DOHH2 (cell line): ENCODE measurements around the gene UBFD1.

Experiments used
- H3F3A ChIP-seq: fragments of 200-600 bp; sonication (generic), shearing (Covaris generic); 2 replicates; pipeline ENCODE4 v1.6.0; 2016; ENCODE audit warnings: antibody characterized with exemption, mild to moderate bottlenecking; ENCODE audit not compliant: control insufficient read depth, insufficient read depth
- H3K27ac ChIP-seq: fragments of 200-600 bp; sonication (generic); 2 replicates; pipeline ENCODE4 v1.5.1; 2014; ENCODE audit warnings: low read depth, mild to moderate bottlenecking, low read length, moderate library complexity
- H3K27me3 ChIP-seq: fragments of 200-600 bp; sonication (generic); 2 replicates; pipeline ENCODE4 v1.6.1; 2014; ENCODE audit warnings: mild to moderate bottlenecking, low read length, mixed read lengths; ENCODE audit not compliant: control insufficient read depth
- H3K36me3 ChIP-seq: fragments of 200-600 bp; sonication (generic); 2 replicates; pipeline ENCODE4 v1.6.1; 2014; ENCODE audit warnings: mild to moderate bottlenecking, low read length, moderate library complexity, mixed read lengths; ENCODE audit not compliant: control insufficient read depth
- H3K4me1 ChIP-seq: fragments of 200-600 bp; sonication (generic); 2 replicates; pipeline ENCODE4 v1.6.1; 2014; ENCODE audit warnings: mild to moderate bottlenecking, low read length, mixed read lengths; ENCODE audit not compliant: control insufficient read depth
- H3K4me2 ChIP-seq: fragments of 200-600 bp; sonication (generic); 2 replicates; pipeline ENCODE4 v1.6.0; 2014; ENCODE audit warnings: mild to moderate bottlenecking, low read length, moderate library complexity
- H3K4me3 ChIP-seq: fragments of 200-600 bp; sonication (generic); 2 replicates; pipeline ENCODE4 v1.5.1; 2014; ENCODE audit warnings: mild to moderate bottlenecking, low read length, mixed read lengths
- H3K79me2 ChIP-seq: fragments of 200-600 bp; sonication (generic); 2 replicates; pipeline ENCODE4 v1.6.1; 2014; ENCODE audit warnings: mild to moderate bottlenecking, low read length, mixed read lengths; ENCODE audit not compliant: control insufficient read depth
- H3K9me2 ChIP-seq: fragments of 200-600 bp; sonication (generic); replicated peaks from 2 replicates; pipeline ENCODE4 v1.6.1; 2014; ENCODE audit warnings: mild to moderate bottlenecking, low read length, mixed read lengths; ENCODE audit not compliant: control insufficient read depth
- H3K9me3 ChIP-seq: fragments of 200-600 bp; sonication (generic); 2 replicates; pipeline ENCODE4 v1.6.1; 2014; ENCODE audit warnings: antibody characterized with exemption, low read length, mixed read lengths; ENCODE audit not compliant: control insufficient read depth, insufficient read depth
- H4K20me1 ChIP-seq: fragments of 200-600 bp; sonication (generic); 2 replicates; pipeline ENCODE4 v1.6.0; 2014; ENCODE audit warnings: low read depth, mild to moderate bottlenecking, antibody characterized with exemption, low read length, moderate library complexity; ENCODE audit not compliant: control insufficient read depth, insufficient read depth
- EZH2phosphoT487 ChIP-seq: fragments of 200-600 bp; sonication (generic); IDR thresholded peaks from 2 replicates; pipeline ENCODE4 v1.6.1; 2017; ENCODE audit warnings: borderline replicate concordance, mild to moderate bottlenecking, antibody characterized with exemption, low read length, moderate library complexity, mixed read lengths
- TF ChIP-seq, protein P1 (sequence below): fragments of 200-600 bp; sonication (generic); IDR thresholded peaks from one replicate; pipeline ENCODE4 v1.5.1; 2014; ENCODE audit warnings: antibody characterized with exemption, mild to moderate bottlenecking, low read depth, low read length; ENCODE audit not compliant: poor library complexity, severe bottlenecking

UBFD1 gene

DNA sequence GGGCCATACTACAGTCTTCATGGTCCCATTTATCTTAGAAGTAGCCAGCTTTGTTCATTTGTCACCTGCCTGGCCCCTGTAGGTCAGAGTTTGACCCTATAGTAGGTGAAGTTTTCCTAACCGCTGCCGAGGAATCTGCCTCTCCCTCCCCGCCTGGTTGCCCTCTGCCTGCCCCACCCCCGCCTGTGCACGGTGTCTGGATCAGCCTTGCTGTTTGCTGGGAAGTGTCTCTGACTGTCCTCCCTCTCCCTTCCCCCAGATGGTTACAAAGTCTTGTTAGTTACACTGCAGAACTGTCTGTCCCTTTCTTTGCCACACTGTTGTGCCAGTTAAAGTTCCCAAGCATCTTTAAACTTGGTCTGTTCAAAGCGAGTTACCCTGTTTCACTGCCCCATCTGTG lies 5.7 kb downstream of the UBFD1 start:
- TF ChIP-seq, protein P1, sequence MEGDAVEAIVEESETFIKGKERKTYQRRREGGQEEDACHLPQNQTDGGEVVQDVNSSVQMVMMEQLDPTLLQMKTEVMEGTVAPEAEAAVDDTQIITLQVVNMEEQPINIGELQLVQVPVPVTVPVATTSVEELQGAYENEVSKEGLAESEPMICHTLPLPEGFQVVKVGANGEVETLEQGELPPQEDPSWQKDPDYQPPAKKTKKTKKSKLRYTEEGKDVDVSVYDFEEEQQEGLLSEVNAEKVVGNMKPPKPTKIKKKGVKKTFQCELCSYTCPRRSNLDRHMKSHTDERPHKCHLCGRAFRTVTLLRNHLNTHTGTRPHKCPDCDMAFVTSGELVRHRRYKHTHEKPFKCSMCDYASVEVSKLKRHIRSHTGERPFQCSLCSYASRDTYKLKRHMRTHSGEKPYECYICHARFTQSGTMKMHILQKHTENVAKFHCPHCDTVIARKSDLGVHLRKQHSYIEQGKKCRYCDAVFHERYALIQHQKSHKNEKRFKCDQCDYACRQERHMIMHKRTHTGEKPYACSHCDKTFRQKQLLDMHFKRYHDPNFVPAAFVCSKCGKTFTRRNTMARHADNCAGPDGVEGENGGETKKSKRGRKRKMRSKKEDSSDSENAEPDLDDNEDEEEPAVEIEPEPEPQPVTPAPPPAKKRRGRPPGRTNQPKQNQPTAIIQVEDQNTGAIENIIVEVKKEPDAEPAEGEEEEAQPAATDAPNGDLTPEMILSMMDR = no peak
- TF ChIP-seq EZH2phosphoT487 = no peak
- Histone ChIP-seq H3K4me1 (peaks cover 10% of the 10 kb centered on the region), H3K79me2 (peaks cover 36% of the 10 kb centered on the region), H3K9me3 (no peaks in the 10 kb centered on the region), H3K9me2 (no peaks in the 10 kb centered on the region), H3K36me3 (peaks cover 83% of the 10 kb centered on the region), H3K27me3 (no peaks in the 10 kb centered on the region), H3F3A (0 out of 2 replicates have a peak, but pooled peaks cover 4% of the 10 kb centered on the region), H3K4me3 (no peak overlapping the region), H3K27ac (no peak overlapping the region), H4K20me1 (no peaks in the 10 kb centered on the region), H3K4me2 (no peak overlapping the region)

DNA sequence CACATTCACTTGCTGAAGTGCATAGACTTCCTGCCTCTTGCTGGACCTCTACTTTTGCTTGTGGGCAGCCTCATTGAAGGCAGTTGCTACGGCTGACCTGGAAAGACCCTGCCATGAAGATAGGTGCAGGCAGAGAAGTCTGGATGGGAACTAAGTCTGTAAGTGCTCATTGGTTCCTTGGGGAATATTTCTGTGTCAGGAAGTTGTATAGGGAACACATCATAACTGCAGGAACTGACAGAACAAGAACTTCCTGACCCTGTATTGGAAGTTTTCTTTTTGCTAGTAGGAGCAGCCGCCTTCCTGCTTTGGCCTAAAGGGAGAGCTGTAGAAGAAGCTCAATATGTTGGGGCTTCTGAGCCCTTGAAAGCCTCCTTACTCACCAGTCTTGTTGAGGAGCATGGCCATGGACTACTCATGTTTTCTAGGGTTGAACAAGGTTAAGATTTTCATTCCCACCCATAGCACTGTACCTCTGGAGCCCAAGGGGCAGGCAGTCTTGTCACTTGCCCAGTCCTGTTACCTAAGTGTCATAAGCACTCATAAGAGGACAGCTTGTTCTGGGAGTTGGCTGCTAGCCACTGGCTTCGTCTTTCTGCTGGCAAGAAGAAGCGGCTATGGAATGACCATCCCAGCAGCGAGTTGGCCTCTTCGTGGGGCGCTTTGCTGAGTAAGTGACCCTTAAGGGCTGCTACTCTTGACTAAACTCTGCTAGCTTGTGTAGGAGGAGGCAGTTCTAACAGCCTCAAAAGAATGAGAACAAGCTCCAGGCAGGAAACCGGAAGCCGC lies 7.2 kb downstream of the UBFD1 start:
- H3K9me2 ChIP-seq = no peaks in the 10 kb centered on the region
- no peak for TF ChIP-seq EZH2phosphoT487
- TF ChIP-seq, protein P1 = no peak
- H3K27ac ChIP-seq = no peak overlapping the region
- peaks cover 12% of the 10 kb centered on the region for H3K4me1 ChIP-seq
- H3K9me3 ChIP-seq = no peaks in the 10 kb centered on the region
- H3K36me3 ChIP-seq = peaks cover 87% of the 10 kb centered on the region
- H3K4me3 ChIP-seq = no peak overlapping the region
- no peak overlapping the region for H3K4me2 ChIP-seq
- H4K20me1 ChIP-seq = no peaks in the 10 kb centered on the region
- peaks cover 20% of the 10 kb centered on the region for H3K79me2 ChIP-seq
- no peaks in the 10 kb centered on the region for H3K27me3 ChIP-seq
- H3F3A ChIP-seq = 0 out of 2 replicates have a peak, but pooled peaks cover 4% of the 10 kb centered on the region

DNA sequence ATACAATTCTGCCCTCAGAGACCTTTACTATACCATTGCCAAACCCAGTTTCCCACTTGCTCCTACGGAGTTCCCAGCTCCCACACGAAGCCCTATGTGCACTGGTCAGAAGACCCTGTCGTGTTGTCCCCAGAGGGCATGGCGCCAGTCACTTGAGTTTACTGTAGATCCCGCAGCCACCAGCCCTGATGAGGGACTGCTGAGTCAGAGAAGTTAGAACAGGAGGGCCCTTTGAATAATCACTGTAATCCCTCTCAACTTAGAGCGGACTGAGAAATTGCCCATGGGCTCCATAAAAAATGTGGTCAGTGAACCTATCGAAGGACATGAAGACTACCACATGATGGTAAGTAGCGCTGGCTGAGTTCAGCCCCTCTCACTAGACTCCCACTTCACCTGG lies 9.2 kb downstream of the UBFD1 start:
- Histone ChIP-seq H4K20me1 (no peaks in the 10 kb centered on the region), H3K36me3 (peaks cover 85% of the 10 kb centered on the region), H3K27ac (no peak overlapping the region), H3K4me3 (no peak overlapping the region), H3K79me2 (peaks cover 6% of the 10 kb centered on the region; the same call in 1 of the 2 replicates), H3F3A (peaks cover 17% of the 10 kb centered on the region), H3K27me3 (no peaks in the 10 kb centered on the region), H3K4me1 (peaks cover 31% of the 10 kb centered on the region), H3K9me3 (no peaks in the 10 kb centered on the region), H3K4me2 (no peak overlapping the region), H3K9me2 (no peaks in the 10 kb centered on the region)
- TF ChIP-seq, protein P1 = no peak
- no peak for TF ChIP-seq EZH2phosphoT487
